SK-N-SH (cell line): ENCODE measurements around the gene OSBPL10.

Experiments used
- CTCF ChIP-seq: fragments of 200-600 bp; sonication (generic); IDR thresholded peaks from 2 replicates; pipeline ENCODE4 v1.6.1; 2017; ENCODE audit warnings: antibody characterized with exemption, mild to moderate bottlenecking, moderate library complexity
- IRF3 ChIP-seq: fragments of 150-350 bp; IDR thresholded peaks from 2 replicates; pipeline ENCODE4 v1.6.1; 2016; ENCODE audit warnings: mild to moderate bottlenecking, low read depth, low read length
- MXI1 ChIP-seq: IDR thresholded peaks from 2 replicates; pipeline ENCODE4 v1.6.1; 2012; ENCODE audit warnings: mild to moderate bottlenecking, low read depth, low read length, improper control_type of control experiment
- POLR2AphosphoS5 ChIP-seq: IDR thresholded peaks from 2 replicates; pipeline ENCODE4 v1.6.1; 2012; ENCODE audit warnings: low read depth, low read length
- RAD21 ChIP-seq: IDR thresholded peaks from 2 replicates; pipeline ENCODE4 v1.6.1; 2012; ENCODE audit warnings: mild to moderate bottlenecking, low read length
- RCOR1 ChIP-seq: fragments of 150-350 bp; IDR thresholded peaks from 2 replicates; pipeline ENCODE4 v1.6.1; 2017; ENCODE audit warnings: antibody characterized with exemption, low read length
- REST ChIP-seq: IDR thresholded peaks from 2 replicates; pipeline ENCODE4 v1.6.1; 2012; ENCODE audit warnings: mild to moderate bottlenecking, low read depth, low read length, moderate library complexity
- RFX5 ChIP-seq: IDR thresholded peaks from 2 replicates; pipeline ENCODE4 v1.6.1; 2012; ENCODE audit warnings: mild to moderate bottlenecking, improper control_type of control experiment, low read length
- SMC3 ChIP-seq: IDR thresholded peaks from 2 replicates; pipeline ENCODE4 v1.6.1; 2012; ENCODE audit warnings: low read depth, low read length, improper control_type of control experiment
- TEAD4 ChIP-seq: IDR thresholded peaks from 2 replicates; pipeline ENCODE4 v1.4.0; 2012; ENCODE audit warnings: mild to moderate bottlenecking, borderline replicate concordance; ENCODE audit not compliant: insufficient read depth
- YY1 ChIP-seq: IDR thresholded peaks from 2 replicates; pipeline ENCODE4 v1.4.0; 2012; ENCODE audit warnings: low read depth, mild to moderate bottlenecking

GRCh38 chr3:31670722-31671121 is 310.3 kb downstream of the OSBPL10 start:
- no peak for TF ChIP-seq CTCF
- no peak for TF ChIP-seq RCOR1
- no peak for TF ChIP-seq YY1
- no peak for TF ChIP-seq RFX5
- TF ChIP-seq RAD21, result no peak
- TF ChIP-seq POLR2AphosphoS5, result no peak
- no peak for TF ChIP-seq MXI1
- TF ChIP-seq TEAD4, result no peak
- no peak for TF ChIP-seq SMC3
- no peak for TF ChIP-seq IRF3
- TF ChIP-seq REST, result no peak
